Activated CD8-positive, alpha-beta T cell treated with anti-CD3 and anti-CD28 coated beads for 36 hours (primary cell): Measurements from ENCODE around the gene TEP1. TPM values are rescaled to one million over a fixed set of nuclear protein-coding genes. Genes with fewer than 3 reads are reported as not detected.

ENCODE experiments used
- ATAC-seq: fragments of 200-7000 bp; cut with Tn5 transposase; one replicate; pipeline ENCODE4 v1.10.0; 2021; ENCODE audit warnings: mild to moderate bottlenecking, moderate library complexity
- CTCF ChIA-PET: fragments of 350-600 bp; sonication (Branson Sonifier 250); formaldehyde crosslinking; loops from one replicate; lab custom pipeline; 2021; ENCODE audit warnings: antibody characterized with exemption; lab: Charles Lee
- POLR2A ChIA-PET: fragments of 350-600 bp; sonication (Branson Sonifier 250); formaldehyde crosslinking; loops from one replicate; lab custom pipeline; 2021; ENCODE audit warnings: antibody characterized with exemption; lab: Charles Lee
- DNase-seq: peaks from one replicate; pipeline ENCODE4 v3.0.0-alpha.2; 2020
- H3K27ac Mint-ChIP-seq: one replicate; pipeline ENCODE4 v1.8.0; 2021; ENCODE audit warnings: mild to moderate bottlenecking, mixed read lengths
- H3K27me3 Mint-ChIP-seq: one replicate; pipeline ENCODE4 v1.8.0; 2021; ENCODE audit warnings: mixed read lengths
- H3K36me3 Mint-ChIP-seq: one replicate; pipeline ENCODE4 v1.8.0; 2021; ENCODE audit warnings: low read depth, mixed read lengths
- H3K4me1 Mint-ChIP-seq: one replicate; pipeline ENCODE4 v1.8.0; 2021; ENCODE audit warnings: low read depth, mixed read lengths
- H3K4me3 Mint-ChIP-seq: one replicate; pipeline ENCODE4 v1.8.0; 2021; ENCODE audit warnings: mild to moderate bottlenecking, moderate library complexity, mixed read lengths
- H3K9me3 Mint-ChIP-seq: one replicate; pipeline ENCODE4 v1.8.0; 2021; ENCODE audit warnings: mixed read lengths
- intact Hi-C: fragments of 100-400 bp; cut with micrococcal nuclease; formaldehyde crosslinking; loops from one replicate; pipeline ENCODE4 v1.10.0; 2022
- total RNA-seq, 2 experiments: library from RNA; stranded (reverse); gene quantifications; one replicate each; pipeline ENCODE4 v1.2.3, GENCODE V29; 2021
- TF ChIP-seq, protein P1 (sequence below): fragments of 200-600 bp; IDR thresholded peaks from one replicate; pipeline ENCODE4 v1.8.0; 2022; ENCODE audit warnings: antibody characterized with exemption, mild to moderate bottlenecking

TEP1 gene
- total RNA-seq, 2 experiments from 2014 or later, result 22.8 to 25.3 TPM

GRCh38 chr14:20397511-20397910 is 15.8 kb downstream of the TEP1 start:
- Mint-ChIP-seq H3K4me3 (no peak overlapping the region), H3K36me3 (peaks cover 31% of the 10 kb centered on the region), H3K27ac (no peak overlapping the region), H3K27me3 (no peaks in the 10 kb centered on the region), H3K9me3 (no peaks in the 10 kb centered on the region), H3K4me1 (peaks cover 20% of the 10 kb centered on the region)
- TF ChIP-seq, protein P1, sequence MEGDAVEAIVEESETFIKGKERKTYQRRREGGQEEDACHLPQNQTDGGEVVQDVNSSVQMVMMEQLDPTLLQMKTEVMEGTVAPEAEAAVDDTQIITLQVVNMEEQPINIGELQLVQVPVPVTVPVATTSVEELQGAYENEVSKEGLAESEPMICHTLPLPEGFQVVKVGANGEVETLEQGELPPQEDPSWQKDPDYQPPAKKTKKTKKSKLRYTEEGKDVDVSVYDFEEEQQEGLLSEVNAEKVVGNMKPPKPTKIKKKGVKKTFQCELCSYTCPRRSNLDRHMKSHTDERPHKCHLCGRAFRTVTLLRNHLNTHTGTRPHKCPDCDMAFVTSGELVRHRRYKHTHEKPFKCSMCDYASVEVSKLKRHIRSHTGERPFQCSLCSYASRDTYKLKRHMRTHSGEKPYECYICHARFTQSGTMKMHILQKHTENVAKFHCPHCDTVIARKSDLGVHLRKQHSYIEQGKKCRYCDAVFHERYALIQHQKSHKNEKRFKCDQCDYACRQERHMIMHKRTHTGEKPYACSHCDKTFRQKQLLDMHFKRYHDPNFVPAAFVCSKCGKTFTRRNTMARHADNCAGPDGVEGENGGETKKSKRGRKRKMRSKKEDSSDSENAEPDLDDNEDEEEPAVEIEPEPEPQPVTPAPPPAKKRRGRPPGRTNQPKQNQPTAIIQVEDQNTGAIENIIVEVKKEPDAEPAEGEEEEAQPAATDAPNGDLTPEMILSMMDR, result no peak
- intact Hi-C loops, result no loop called here
- POLR2A ChIA-PET, result no interaction called here
- CTCF ChIA-PET, result no interaction called here
- ATAC-seq (no peak), DNase-seq (no peak)

DNA sequence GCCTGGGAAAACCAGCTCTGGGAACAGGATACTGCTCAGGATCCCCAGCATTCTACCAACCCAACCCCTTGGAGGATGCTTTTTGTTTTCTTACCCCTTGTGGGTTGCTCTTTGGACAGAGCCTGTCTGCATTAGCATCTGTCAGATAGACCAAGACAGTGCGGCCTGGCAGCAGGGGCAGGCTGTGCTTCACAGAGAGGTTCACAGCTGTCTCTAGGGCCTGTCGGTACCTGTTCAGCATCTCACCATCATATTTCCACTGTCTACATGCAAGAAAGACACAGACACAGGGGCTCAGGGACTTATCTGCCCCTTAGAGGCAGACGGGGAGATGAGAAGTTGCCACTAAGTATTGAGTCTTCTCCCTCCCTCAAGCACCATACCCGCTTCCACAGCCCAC is 21.8 kb downstream of the TEP1 start:
- H3K9me3 Mint-ChIP-seq, result no peaks in the 10 kb centered on the region
- no peak for ATAC-seq
- peaks cover 36% of the 10 kb centered on the region for H3K36me3 Mint-ChIP-seq
- no peak for DNase-seq
- no peaks in the 10 kb centered on the region for H3K27me3 Mint-ChIP-seq
- H3K27ac Mint-ChIP-seq, result no peak overlapping the region
- intact Hi-C loops, result no loop called here
- TF ChIP-seq, protein P1, result no peak
- no peak overlapping the region for H3K4me3 Mint-ChIP-seq
- CTCF ChIA-PET, result interaction anchor here (1.5 to 1.8 kb wide), 2 partner anchors 16 to 64 kb away, joined by 4 read pairs; no protein-coding TSS in a partner anchor
- POLR2A ChIA-PET, result interaction anchor here (0.8 kb wide), 1 partner anchor 10 kb away, joined by 3 read pairs; no protein-coding TSS in a partner anchor
- no peaks in the 10 kb centered on the region for H3K4me1 Mint-ChIP-seq

GRCh38 chr14:20388159-20388558 is 25.1 kb downstream of the TEP1 start:
- DNase-seq (no peak), ATAC-seq (no peak)
- H3K27me3 Mint-ChIP-seq, result no peaks in the 10 kb centered on the region
- TF ChIP-seq, protein P1, result no peak
- no peak overlapping the region for H3K4me3 Mint-ChIP-seq
- H3K4me1 Mint-ChIP-seq, result no peaks in the 10 kb centered on the region
- ChIA-PET POLR2A (no interaction called here), CTCF (no interaction called here)
- no peaks in the 10 kb centered on the region for H3K9me3 Mint-ChIP-seq
- intact Hi-C loops, result no loop called here
- H3K36me3 Mint-ChIP-seq, result peaks cover 41% of the 10 kb centered on the region
- no peak overlapping the region for H3K27ac Mint-ChIP-seq

DNA sequence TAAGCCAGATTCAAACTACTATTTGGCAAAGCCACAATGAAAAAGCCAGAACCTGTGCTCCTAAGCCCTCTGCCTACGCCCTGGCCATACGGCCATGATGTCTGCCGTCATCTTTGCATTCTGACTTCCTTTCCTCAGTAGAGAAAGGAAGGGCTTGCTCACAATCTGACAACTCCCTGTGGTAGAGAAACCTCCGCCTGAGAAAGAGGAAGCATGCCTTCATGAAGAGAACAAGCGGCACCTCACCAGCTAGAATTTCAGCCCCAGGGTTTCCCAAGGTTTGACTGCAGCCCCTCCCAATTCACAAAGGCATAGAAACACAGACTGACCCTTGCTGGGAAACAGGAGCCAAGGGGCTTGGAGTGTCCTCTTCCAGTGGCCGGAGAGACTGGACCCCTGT is 25.7 kb downstream of the TEP1 start:
- Mint-ChIP-seq H3K36me3 (peaks cover 44% of the 10 kb centered on the region), H3K27ac (no peak overlapping the region), H3K4me1 (no peaks in the 10 kb centered on the region), H3K4me3 (no peak overlapping the region), H3K9me3 (no peaks in the 10 kb centered on the region), H3K27me3 (no peaks in the 10 kb centered on the region)
- POLR2A ChIA-PET, result no interaction called here
- ATAC-seq, result no peak
- DNase-seq, result no peak
- CTCF ChIA-PET, result no interaction called here
- intact Hi-C loops, result no loop called here
- TF ChIP-seq, protein P1, result no peak

GRCh38 chr14:20386276-20386855 is 26.9 kb downstream of the TEP1 start:
- H3K36me3 Mint-ChIP-seq, result peaks cover 51% of the 10 kb centered on the region
- intact Hi-C loops, result no loop called here
- no peak for DNase-seq
- no peak for ATAC-seq
- no peaks in the 10 kb centered on the region for H3K9me3 Mint-ChIP-seq
- TF ChIP-seq, protein P1, result no peak
- no peaks in the 10 kb centered on the region for H3K27me3 Mint-ChIP-seq
- no peak overlapping the region for H3K27ac Mint-ChIP-seq
- ChIA-PET POLR2A (no interaction called here), CTCF (no interaction called here)
- H3K4me3 Mint-ChIP-seq, result no peak overlapping the region
- no peaks in the 10 kb centered on the region for H3K4me1 Mint-ChIP-seq
